COR-L47 (cell line): Measurements from ENCODE around the gene FAM110C.
"Not testable (repeated sequence)": the region's sequence is repeated elsewhere in the genome, so short reads cannot be mapped to it uniquely, and the experiment has no call there.

Experiments used
- DNase-seq: peaks from one replicate; lab custom pipeline; 2025; lab: John Stamatoyannopoulos, UW

The FAM110C gene

GRCh38 chr2:46471-47345 is at the start of gene FAM110C:
FAM110C (minus strand) TSS chr2:46505; CDS start chr2:46385, 120 bp downstream.
- DNase-seq, result no peak

- DNase-seq, result no peak
These were observed 46.0 kb upstream of the FAM110C start for GRCh38 chr2:92326-92725.

GRCh38 chr2:90645-91312 is 44.5 kb upstream of the FAM110C start:
- DNase-seq, result no peak

- no peak for DNase-seq
These were observed 39.5 kb upstream of the FAM110C start for GRCh38 chr2:85761-86160.

GRCh38 chr2:84121-84520 is 37.8 kb upstream of the FAM110C start:
- no peak for DNase-seq

GRCh38 chr2:80971-81736 is 34.8 kb upstream of the FAM110C start:
- no peak for DNase-seq

GRCh38 chr2:80378-80777 is 34.1 kb upstream of the FAM110C start:
- no peak for DNase-seq

- no peak for DNase-seq
These were observed 25.2 kb upstream of the FAM110C start for GRCh38 chr2:71309-72035.

GRCh38 chr2:69366-70344 is 23.4 kb upstream of the FAM110C start:
- DNase-seq, result no peak

GRCh38 chr2:68637-69036 is 22.3 kb upstream of the FAM110C start:
- not testable (repeated sequence) for DNase-seq

- DNase-seq, result no peak
These were observed 20.5 kb upstream of the FAM110C start for GRCh38 chr2:66853-67252.

- DNase-seq, result no peak
These were observed 18.8 kb upstream of the FAM110C start for GRCh38 chr2:65121-65520.

GRCh38 chr2:55587-56448 is 9.5 kb upstream of the FAM110C start:
- no peak for DNase-seq

- no peak for DNase-seq
These were observed 5.3 kb upstream of the FAM110C start for GRCh38 chr2:51613-52012.

- no peak for DNase-seq
These were observed 1.4 kb upstream of the FAM110C start for GRCh38 chr2:47737-48136.

- DNase-seq, result no peak
These were observed 1.0 kb upstream of the FAM110C start for GRCh38 chr2:47346-47725.

- DNase-seq, result no peak
These were observed 204 bp downstream of the FAM110C start for GRCh38 chr2:46131-46470.

- DNase-seq, result no peak
These were observed 769 bp downstream of the FAM110C start for GRCh38 chr2:45342-46130.

GRCh38 chr2:44748-45341 is 1.5 kb downstream of the FAM110C start:
- DNase-seq, result no peak
